HEK293 (cell line): ENCODE results near the gene DBI.

Source experiments
- RBAK ChIP-seq: fragments of 450-650 bp; formaldehyde crosslinking; IDR thresholded peaks from 2 replicates; pipeline ENCODE4 v1.5.1; 2016; ENCODE audit warnings: missing biosample characterization, missing genetic modification characterization
- SCRT1 ChIP-seq: fragments of 450-650 bp; formaldehyde crosslinking; IDR thresholded peaks from 2 replicates; pipeline ENCODE4 v1.5.1; 2016; ENCODE audit warnings: missing biosample characterization, missing genetic modification characterization, borderline replicate concordance
- TF ChIP-seq, protein P1 (sequence below): fragments of 450-650 bp; formaldehyde crosslinking; IDR thresholded peaks from 2 replicates; pipeline ENCODE4 v1.5.1; 2016; ENCODE audit warnings: missing biosample characterization, missing genetic modification characterization

- TF ChIP-seq, protein P1, sequence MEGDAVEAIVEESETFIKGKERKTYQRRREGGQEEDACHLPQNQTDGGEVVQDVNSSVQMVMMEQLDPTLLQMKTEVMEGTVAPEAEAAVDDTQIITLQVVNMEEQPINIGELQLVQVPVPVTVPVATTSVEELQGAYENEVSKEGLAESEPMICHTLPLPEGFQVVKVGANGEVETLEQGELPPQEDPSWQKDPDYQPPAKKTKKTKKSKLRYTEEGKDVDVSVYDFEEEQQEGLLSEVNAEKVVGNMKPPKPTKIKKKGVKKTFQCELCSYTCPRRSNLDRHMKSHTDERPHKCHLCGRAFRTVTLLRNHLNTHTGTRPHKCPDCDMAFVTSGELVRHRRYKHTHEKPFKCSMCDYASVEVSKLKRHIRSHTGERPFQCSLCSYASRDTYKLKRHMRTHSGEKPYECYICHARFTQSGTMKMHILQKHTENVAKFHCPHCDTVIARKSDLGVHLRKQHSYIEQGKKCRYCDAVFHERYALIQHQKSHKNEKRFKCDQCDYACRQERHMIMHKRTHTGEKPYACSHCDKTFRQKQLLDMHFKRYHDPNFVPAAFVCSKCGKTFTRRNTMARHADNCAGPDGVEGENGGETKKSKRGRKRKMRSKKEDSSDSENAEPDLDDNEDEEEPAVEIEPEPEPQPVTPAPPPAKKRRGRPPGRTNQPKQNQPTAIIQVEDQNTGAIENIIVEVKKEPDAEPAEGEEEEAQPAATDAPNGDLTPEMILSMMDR (tag by site-specific recombination) = peak; percentile 57
- no peak for TF ChIP-seq SCRT1 (tag by site-specific recombination)
- TF ChIP-seq RBAK = no peak
These were observed 40.8 kb downstream of the DBI start for GRCh38 chr2:119407430-119408220.
